ENCODE measurements around the gene CAVIN4. TPM values are rescaled to one million over a fixed set of nuclear protein-coding genes. Genes with fewer than 3 reads are reported as not detected.

CAVIN4 gene
- polyA plus RNA-seq, 2 of the 4 experiments (the other 2 are of a cell fraction): 0.61 to 0.62 TPM

GRCh38 chr9:100637787-100638186, 59.9 kb downstream of the CAVIN4 start:
- Histone ChIP-seq H3K27ac (no peak overlapping the region), H3K4me3 (no peak overlapping the region), H3K9me3 (no peaks in the 10 kb centered on the region), H3K4me2 (no peak overlapping the region), H3K4me1 (no peaks in the 10 kb centered on the region)
- FAIRE-seq (no peak), ATAC-seq (no peak), DNase-seq (ENCODE audit: low read depth in 1 of 2, low spot score in 1 of 2) (peak in 1 of 2 experiments; percentile 20)
- 28% methylated on average over 6 of the region's 6 CpGs for WGBS (ENCODE audit: missing lambda C conversion rate)
- ChIA-PET POLR2A (no interaction called here), CTCF (no interaction called here)
- TF ChIP-seq CTCF (IDR thresholded peaks at IDR 0.05): no peak
- TF ChIP-seq NR3C1 (IDR thresholded peaks at IDR 0.05): no peak
- no peak for TF ChIP-seq RNF2 (IDR thresholded peaks at IDR 0.05; ENCODE audit: borderline replicate concordance, low read depth)
- TF ChIP-seq HOXA7 (CRISPR knock-in tag; IDR thresholded peaks at IDR 0.05): no peak
- TF ChIP-seq ESRRA (IDR thresholded peaks at IDR 0.05; ENCODE audit: borderline replicate concordance, low read length): no peak
- TF ChIP-seq HEYL (CRISPR knock-in tag; IDR thresholded peaks at IDR 0.05): no peak
- no peak for TF ChIP-seq KDM1A (IDR thresholded peaks at IDR 0.05; ENCODE audit: low read depth)
- no peak for TF ChIP-seq MAX (IDR thresholded peaks at IDR 0.05)
- TF ChIP-seq RARB (CRISPR knock-in tag; IDR thresholded peaks at IDR 0.05): no peak
- no peak for TF ChIP-seq RAD21 (conservative IDR thresholded peaks at IDR 0.05 in 1 of 2, IDR thresholded peaks at IDR 0.05 in 1 of 2)
- no peak for TF ChIP-seq GATA3 (IDR thresholded peaks at IDR 0.05; ENCODE audit: borderline replicate concordance)
- TF ChIP-seq ELK1 (IDR thresholded peaks at IDR 0.05; ENCODE audit: low read depth, low read length): no peak
- TF ChIP-seq EHF (CRISPR knock-in tag; IDR thresholded peaks at IDR 0.05): no peak

Other genes with a start within 250 kb of the CAVIN4 start
- gene TEX10, start 225.1 kb upstream of the CAVIN4 start, polyA plus RNA-seq (2011; rRNA removed): 31.2 and 37.0 TPM in 2 replicates
- gene TEX10, start 225.1 kb upstream of the CAVIN4 start, polyA plus RNA-seq (2017; fragmentation: RNase III; extraction: RNeasy Plus Mini Kit Qiagen cat#74134 plus additional on column Dnase treatment): 22.1 to 25.1 TPM (median 24.1 TPM) in 3 replicates
- gene MSANTD3, start 150.9 kb upstream of the CAVIN4 start, polyA plus RNA-seq (2011; rRNA removed): 48.3 and 66.7 TPM in 2 replicates
- 43.5 to 50.1 TPM (median 43.8 TPM) in 3 replicates for gene MSANTD3, start 150.9 kb upstream of the CAVIN4 start, polyA plus RNA-seq (2017; fragmentation: RNase III; extraction: RNeasy Plus Mini Kit Qiagen cat#74134 plus additional on column Dnase treatment)
- gene TMEFF1, start 104.9 kb upstream of the CAVIN4 start, polyA plus RNA-seq (2011; rRNA removed): 0.09 and 0.31 TPM in 2 replicates
- gene TMEFF1, start 104.9 kb upstream of the CAVIN4 start, polyA plus RNA-seq (2017; fragmentation: RNase III; extraction: RNeasy Plus Mini Kit Qiagen cat#74134 plus additional on column Dnase treatment): 0.37 to 0.65 TPM (median 0.61 TPM) in 3 replicates